DMS 273 treated with DMSO at 0.1 percent for 48 hours (cell line): ENCODE measurements around the gene FNDC3A.
A peak's percentile ranks its signal among the peaks of the same experiment; 100 is the strongest.

Experiments
- DNase-seq: peaks from one replicate; lab custom pipeline; 2025; lab: John Stamatoyannopoulos, UW

Gene FNDC3A, protein sequence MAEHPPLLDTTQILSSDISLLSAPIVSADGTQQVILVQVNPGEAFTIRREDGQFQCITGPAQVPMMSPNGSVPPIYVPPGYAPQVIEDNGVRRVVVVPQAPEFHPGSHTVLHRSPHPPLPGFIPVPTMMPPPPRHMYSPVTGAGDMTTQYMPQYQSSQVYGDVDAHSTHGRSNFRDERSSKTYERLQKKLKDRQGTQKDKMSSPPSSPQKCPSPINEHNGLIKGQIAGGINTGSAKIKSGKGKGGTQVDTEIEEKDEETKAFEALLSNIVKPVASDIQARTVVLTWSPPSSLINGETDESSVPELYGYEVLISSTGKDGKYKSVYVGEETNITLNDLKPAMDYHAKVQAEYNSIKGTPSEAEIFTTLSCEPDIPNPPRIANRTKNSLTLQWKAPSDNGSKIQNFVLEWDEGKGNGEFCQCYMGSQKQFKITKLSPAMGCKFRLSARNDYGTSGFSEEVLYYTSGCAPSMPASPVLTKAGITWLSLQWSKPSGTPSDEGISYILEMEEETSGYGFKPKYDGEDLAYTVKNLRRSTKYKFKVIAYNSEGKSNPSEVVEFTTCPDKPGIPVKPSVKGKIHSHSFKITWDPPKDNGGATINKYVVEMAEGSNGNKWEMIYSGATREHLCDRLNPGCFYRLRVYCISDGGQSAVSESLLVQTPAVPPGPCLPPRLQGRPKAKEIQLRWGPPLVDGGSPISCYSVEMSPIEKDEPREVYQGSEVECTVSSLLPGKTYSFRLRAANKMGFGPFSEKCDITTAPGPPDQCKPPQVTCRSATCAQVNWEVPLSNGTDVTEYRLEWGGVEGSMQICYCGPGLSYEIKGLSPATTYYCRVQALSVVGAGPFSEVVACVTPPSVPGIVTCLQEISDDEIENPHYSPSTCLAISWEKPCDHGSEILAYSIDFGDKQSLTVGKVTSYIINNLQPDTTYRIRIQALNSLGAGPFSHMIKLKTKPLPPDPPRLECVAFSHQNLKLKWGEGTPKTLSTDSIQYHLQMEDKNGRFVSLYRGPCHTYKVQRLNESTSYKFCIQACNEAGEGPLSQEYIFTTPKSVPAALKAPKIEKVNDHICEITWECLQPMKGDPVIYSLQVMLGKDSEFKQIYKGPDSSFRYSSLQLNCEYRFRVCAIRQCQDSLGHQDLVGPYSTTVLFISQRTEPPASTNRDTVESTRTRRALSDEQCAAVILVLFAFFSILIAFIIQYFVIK

DNA sequence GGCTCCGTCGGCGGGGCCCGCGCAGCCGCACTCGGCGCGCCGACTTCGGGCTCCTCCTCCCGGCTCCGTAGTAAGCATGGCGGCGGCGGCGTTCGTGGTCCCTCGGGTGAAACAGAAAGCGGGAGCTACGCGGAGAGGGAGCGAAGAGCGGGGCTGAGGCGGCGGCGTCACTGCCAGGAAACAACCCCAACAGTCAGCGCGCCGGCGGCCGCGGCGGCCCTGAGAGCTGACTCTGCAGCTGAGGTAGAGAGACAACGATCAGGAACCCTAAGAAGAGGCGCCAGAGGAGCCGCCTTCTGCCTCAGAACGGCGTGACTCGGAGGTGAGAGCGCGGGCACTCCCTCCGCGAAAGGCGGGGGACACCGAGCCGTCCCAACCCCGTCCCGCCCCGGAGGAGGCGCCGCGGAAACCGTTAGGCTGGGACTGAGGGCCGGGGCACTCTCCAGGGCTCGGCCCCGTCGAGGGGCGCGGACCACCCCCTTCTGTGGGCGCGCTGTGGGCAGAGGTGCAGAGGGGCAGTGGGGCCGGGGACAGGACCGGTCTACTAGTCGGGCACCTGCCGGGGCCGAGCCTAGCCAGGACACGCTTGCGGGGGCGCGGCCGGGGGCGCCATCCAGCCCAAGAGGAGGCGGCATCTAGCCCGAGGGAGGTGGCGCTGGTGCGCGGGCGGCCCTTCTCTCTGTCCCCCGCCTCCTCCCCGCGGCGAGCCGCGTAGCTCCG lies at the start of gene FNDC3A:
Gene FNDC3A, plus strand, starts transcription at position 57 of the 720 bp plus-strand sequence. CDS start 30,279 bp downstream, outside the sequence.
- DNase-seq, result peak; percentile 58

DNA sequence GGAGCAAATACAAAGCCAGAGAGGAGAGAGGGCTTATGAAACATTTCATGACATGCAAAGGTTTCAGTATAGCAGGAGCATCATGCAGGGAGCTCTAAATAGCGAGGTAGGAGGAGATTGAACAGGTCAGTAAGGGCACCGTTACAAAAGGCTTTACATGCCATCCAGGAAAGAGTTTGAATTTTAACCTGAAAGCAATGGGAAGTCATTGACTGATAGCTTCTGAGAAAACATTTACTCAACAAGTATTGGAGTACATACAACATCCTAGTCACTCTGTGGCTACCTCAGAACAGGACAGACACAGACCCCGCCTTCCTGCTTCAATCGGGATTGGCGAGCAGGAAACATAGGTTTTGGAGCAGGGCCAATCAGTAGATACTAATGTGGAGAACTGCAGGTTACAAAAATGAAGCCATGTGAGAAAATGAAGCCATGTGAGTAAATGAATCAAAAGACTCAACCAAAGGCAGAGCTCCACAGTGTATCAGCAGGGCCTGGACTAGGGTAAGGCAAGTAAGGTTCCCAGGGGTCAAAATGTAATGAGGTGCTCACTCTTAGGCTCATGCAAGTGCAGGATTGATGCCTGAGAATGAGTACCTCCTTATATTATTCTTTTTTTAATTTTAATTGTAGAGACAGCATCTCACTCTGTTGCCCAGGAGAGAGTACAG lies 46.8 kb upstream of the FNDC3A start:
- DNase-seq, result no peak

DNA sequence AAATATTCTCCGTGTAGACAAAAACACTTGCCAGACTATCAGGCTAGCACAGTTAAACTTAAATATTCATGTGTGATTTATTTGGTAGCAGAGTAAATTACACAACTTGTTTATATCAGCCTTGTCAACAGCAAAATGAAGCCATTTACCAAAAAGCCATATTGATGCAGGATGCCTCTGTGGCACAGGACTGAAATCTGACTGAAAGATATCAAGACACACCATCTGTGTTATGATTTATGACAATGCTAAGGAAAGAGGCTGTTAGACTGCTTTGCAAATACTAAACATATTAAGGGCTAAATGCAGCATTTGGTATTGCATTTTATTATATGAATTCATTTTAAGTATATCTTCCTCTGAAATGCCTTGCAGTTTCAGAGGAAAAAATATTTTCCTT lies 44.8 kb upstream of the FNDC3A start:
- no peak for DNase-seq

DNA sequence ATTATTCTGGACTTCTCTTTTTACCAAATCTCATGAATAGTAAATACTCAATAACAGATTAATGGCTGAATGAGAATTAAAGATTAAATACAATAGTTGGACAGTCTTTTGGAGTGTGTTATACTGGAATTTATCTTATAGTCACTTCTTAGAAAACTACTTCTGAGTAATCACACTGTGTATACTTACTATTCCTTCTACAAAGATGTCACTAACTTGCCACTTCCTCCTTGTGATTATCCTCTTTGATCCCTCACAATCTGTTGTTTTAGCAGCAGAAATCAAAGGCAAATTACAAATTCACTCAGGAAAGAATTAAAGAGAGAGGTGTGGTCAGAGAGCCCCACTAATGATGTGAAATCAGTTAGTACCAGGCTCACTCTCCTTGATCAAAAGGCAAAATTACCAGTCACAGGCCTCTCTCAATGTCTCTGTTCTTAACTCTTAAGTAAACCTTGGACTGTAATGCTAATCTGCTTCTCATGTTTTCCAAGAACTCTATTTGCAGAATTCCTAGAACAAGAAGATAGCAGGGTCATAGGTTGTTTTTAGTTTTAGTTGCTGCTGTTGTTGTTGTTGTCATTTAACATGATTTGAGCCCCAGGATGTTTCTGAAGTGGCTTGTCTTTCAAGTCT lies 37.3 kb upstream of the FNDC3A start:
- DNase-seq, result no peak

DNA sequence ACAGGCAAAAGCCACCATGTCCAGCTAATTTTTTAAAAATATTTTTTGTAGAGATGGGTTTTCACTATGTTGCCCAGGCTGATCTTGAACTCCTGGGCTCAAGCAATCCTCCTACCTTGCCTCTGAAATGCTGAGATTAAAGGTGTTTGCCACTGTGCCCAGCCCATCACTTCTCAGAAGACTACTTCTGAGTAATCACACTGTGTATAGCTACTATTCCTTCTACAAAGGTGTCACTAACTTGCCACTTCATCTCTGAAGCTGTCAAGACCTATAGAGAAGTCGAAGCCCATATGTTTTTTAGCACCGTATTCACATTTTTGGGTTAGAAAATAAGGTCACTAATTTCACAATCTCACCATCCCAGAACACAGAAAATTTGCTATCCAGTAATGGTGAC lies 36.0 kb upstream of the FNDC3A start:
- DNase-seq, result no peak

DNA sequence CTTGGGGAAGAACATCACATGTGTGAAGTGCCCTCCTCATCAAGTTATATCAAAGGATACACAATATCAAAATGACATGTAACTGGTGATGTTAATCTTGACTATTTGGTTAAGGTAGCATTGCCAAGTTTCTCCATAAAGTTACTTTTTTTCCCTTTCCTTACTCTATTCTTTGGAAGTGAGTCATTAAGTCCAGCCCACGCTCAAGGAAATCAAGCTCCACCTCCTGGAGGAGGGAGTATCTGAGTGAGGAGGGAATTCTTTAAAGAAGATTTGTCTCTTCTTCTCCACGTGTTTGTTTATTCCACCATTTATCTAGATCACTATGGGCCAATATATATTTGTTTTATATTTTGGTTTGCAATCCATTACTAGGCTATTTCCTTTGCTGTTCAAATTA lies 33.6 kb upstream of the FNDC3A start:
- no peak for DNase-seq

DNA sequence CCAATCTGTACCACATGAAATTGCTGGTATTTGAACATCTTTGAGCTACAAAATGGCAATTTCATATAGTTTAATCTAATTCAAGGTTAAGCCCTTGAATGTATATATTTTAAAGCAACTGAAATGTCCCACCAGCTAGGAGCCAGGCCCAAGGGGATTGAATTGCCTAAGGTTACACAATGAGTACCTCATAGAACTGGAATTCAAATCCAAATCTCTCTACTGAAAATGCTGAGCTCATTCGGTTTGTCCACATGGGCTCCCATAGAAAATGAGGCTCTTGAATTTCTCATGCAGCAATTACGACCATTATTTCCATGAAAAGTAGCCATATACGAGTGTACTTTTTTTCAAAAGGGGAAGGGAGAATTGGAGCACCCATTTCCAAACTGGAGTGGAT lies 31.5 kb upstream of the FNDC3A start:
- DNase-seq, result no peak

DNA sequence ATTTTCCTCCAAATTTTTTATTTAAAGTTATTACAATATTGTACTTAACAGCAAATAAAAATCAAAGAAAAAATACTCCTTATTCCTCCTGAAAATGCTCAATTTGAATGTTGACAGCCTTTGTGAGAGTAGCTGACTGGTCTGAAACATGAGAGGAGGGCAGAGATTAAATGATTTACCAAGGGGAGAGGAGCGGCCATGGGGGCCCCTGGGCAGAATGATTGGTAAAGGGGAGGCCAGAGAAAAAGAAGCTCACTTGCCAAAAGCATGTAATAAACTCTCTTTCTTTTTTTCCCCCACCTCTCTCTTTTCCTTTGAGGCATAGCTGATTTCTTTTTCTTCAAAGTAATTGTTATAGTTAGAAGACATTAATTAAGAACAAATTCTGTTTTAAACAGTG lies 30.1 kb upstream of the FNDC3A start:
- no peak for DNase-seq

DNA sequence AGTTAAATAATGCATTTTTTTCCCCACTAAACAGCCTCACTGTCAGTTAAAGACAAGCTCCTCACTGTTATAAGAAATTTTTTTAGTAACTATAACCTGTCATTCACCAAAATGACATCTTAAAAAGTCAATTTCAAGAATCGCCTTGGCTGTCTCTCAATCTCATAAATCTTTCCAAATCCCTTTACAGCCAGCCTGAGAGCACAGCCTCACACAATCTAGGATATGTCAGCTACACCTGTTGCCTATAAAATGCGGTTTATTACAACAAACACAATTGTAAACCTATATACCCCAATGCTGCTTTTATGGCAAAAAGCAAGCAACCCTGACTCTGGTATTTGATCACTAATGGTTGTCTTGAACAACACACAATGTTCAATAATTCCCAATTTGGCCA lies 29.5 kb upstream of the FNDC3A start:
- no peak for DNase-seq

DNA sequence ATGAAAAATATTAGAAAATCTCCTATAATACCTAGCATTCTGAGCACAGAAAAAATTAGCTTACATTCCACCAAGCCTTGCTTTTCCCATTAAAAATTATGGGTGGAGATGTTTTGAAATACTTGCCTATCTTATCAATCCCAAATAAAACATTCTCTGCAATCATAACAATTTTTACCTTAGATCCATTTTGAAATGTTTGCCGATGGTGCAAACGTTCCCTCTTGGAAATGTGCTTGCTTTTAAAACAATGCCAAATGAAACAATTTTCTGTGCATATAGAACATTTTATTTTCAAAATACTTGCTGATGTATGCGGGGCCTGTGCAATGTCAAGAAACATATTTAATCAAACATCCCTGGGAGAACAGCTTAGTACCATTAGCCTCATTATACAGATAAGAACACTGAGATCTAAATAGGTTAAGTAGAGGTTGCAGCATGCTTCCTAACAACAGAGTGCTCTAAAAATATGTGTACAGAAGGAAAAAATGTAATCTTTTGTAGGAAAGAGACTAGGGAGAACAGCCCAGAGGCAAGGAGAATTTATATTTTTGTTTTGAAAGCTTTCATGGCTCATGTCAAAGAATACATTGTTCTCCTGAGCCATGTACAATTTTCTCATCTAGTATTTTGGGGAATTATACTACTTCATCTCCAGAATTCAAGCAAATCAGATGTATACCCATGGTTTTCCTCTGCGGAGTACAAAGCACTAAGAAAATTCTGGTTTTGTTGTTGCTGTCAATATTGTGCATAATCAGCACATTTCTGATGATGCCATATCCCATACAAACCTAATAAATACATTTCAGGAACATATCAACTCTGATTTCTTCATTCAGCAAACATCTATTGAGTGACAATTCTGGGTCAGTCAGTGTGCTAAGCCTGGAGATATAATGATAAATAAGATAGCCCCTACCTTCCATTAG lies 25.9 kb upstream of the FNDC3A start:
- DNase-seq, result no peak

DNA sequence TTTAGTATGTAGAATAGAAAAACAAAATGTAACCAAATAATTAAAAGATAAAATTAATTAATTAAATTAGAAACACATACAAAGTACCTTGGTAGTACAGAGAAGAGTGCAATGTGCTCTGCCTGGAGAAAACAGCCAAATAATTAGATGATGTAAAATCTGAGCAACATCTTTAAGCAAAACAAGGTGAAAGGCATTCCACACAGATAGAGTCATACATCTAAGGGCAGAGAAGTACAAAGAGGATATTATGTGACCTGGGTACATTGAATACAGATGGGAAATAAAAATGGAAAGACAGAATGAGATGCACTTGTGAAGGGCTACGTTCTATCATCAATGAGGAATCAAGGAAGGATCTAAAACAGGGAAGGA lies 25.2 kb upstream of the FNDC3A start:
- DNase-seq, result no peak

DNA sequence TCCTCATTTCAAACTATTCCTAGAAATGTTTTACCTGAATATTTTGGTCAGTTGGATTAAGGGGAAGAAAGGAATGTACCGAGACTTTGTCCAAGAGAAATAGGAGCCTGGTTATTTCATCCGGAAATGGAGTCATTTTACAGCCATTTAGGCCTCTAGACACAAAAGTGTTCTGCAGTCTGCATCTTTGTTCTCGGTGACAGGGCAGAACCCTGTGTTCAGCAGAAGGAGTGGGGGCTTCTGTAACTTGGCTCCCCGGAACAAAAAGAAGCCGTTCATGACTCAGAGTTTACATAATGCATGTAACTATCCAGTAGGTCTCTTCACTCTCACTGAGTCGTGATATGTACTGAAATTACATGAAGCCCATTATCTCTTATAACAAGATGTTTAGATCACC lies 21.6 kb upstream of the FNDC3A start:
- no peak for DNase-seq

DNA sequence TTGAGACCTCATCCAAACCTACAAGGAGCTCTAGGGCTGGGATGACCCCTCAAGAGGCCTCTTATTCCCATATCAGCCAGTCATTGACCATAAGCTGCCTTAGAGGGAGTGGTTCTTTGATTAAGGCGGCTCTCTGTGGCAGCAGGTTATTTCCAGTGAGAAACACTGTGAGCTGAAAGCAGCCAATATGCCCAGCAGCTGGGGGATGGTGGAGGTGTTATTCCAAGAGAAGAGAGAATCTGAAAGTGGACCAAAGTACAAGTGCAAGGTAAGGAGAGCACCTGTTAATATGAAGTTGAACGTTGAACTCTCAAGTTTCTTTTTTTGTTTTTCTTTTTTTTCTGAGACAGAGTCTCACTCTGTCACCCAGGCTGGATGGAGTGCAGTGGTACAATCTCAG lies 20.2 kb upstream of the FNDC3A start:
- no peak for DNase-seq

DNA sequence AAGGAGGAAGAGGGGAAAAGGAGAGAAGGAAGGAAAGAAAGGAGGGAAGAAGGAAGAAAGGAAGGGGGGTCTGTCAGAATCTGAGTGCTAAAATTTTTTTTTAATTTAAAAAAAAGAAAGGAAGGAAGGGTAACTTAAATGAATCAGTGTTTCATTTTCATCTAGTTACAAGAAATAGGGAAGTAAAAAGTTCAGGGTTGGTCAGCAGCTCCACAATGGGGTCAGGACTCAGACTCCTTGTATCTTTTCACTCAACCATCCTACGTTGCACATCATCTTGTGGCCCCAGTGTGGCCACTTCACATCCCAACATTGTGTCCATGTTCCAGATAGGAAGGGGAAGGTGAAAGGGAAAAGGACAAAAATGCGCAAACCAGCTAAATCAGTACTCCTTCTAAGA lies 14.3 kb upstream of the FNDC3A start:
- no peak for DNase-seq

DNA sequence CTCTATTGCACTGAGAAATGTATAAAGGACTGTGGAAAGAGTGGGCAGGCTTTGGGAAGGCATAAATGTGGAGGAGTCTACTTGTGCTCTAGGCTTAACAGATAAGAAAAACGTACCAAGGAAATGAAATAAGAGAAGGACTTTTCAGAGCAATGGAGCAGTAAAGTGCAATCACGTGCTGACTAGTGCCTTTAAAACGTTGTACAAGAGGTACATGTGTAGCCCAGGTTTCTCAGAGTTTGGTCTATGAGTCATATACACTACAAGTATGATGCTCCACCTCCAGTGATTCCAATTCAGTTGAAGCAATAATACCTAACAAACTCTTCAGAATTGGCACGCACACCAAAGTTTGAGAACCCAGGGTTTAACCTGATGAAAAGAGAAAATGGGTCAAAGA lies 13.4 kb upstream of the FNDC3A start:
- DNase-seq, result no peak

DNA sequence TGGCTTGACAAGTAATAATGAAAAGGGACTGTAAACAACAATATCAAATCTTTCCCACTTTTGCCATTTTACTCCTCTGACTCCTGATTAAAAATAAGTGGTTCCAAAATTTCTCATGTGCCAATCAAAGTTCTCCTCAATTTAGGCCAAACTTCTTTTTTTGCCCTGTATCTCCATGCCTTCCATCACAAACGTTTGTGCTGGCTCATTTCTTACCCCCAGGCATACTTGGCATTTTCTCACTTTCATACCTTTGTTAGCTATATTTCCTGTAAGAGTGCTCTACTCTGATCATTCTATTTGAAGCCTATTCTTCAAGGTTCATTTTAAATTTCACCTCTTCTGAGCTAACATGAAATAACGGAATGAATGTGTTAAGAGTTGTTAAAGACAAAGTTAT lies 10.0 kb upstream of the FNDC3A start:
- no peak for DNase-seq

DNA sequence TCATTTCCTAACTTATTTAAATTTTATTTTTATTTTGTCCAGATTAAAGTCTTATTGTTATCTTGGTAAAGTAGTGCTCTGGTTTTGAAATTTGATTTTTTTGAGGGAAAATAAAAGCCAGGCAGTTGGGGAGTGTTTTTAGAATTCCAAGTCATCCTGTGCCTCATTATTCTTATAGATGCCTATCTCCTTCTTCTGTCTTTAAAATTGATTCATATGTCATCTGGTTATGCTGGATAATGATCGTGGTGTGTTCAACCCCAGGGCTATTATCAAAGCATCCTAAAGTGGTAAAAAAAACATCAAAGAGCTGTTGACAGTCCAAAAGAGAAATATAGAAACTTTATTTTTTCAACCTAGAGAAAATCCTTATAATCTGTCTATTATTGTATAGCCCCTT lies 6.0 kb upstream of the FNDC3A start:
- DNase-seq, result no peak

DNA sequence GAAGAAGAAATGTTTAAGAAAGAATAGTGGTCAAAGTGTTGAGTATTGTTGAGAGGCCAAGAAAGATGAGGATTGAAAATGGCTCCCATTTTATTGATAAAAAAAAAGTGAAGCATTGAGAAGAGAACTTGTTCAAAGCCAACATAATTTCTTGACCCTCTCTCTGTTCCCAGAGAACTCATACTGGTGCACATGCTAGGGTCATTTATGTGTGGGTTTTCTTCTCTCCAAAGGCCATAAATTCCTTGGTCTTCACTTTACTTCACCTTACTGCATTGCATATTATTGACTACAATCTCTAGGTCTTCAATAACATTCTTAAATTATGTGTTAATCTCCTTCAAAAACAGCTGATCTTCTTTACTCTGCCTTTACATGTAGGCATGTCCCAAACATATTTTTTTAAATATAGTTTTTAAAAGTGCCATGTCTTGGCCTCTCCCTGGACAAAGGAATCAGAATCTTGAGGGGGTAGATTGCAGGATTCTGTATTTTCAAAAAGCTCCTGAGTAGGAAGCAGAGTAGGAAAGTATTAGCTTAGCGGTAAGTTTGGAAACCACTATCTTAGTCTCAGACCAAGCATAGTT lies 1.8 kb upstream of the FNDC3A start:
- no peak for DNase-seq

DNA sequence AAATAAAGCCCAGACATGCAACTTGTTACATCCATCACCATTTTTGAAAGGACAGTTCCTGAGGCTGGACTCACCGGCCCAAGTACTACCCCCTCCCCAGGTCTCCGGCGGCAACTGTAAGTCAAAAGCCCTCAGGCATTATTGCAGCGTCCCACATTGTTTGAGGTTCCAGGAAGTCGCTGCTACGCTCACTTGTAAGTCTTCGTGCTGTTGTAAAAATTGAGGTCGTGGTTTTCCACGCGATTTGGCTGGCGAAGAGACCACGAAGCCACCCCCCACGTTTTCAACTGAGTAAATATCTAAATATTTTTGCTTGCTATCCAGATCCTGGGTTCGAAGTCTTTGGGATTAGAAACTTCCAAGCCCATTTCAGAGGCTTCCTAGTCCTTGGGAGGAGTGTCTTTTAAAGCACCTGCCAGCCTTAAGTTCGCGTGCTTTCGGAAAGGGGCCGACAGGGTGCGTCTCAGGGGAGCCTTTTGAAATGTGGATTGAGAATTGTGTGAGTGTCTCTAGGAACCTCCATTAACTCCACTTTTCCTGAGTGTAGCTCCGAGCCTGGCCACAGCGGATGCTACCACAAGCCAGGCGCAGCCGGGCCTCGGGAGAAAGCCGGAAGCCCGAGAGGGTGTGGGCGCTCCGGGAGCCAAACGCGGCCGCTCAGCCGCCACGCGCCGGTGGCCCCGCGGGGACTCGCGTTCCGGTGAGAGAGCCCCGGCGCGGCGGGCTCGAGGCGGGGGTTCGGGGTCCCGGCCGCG lies 434 bp upstream of the FNDC3A start:
- DNase-seq, result no peak
